ENCODE measurements around the gene ARHGAP26.

GRCh38 chr5:143166090-143166489 lies 395.9 kb downstream of the ARHGAP26 start:
- no peak for TF ChIP-seq EP300 (IDR thresholded peaks at IDR 0.05)
- no peak for TF ChIP-seq CTCF (IDR thresholded peaks at IDR 0.05)
